Thyroid gland (tissue), 4 donors: ENCODE measurements around the gene ERG. TPM values are rescaled to one million over a fixed set of nuclear protein-coding genes. Genes with fewer than 3 reads are reported as not detected.

Experiments
- DNase-seq, 2 donors: peaks; one replicate each; pipeline ENCODE4 v3.0.0-alpha.2; 2019
- H3K27ac ChIP-seq, 3 donors: fragments of 200-600 bp; sonication (generic); 1 replicate in 2 of 3; 2 replicates in 1 of 3; pipeline ENCODE4 v1.5.1; 2016 to 2019; ENCODE audit warnings: mild to moderate bottlenecking in 1 of 3, moderate library complexity in 1 of 3
- H3K27me3 ChIP-seq: fragments of 200-600 bp; sonication (generic); one replicate; pipeline ENCODE4 v1.5.1; 2019
- H3K36me3 ChIP-seq, 2 donors: fragments of 200-600 bp; sonication (generic); one replicate each; pipeline ENCODE4 v1.5.1; 2016 to 2019
- H3K4me1 ChIP-seq, 2 donors: fragments of 200-600 bp; sonication (generic); one replicate each; pipeline ENCODE4 v1.5.1; 2017 to 2019
- H3K4me3 ChIP-seq, 3 donors: fragments of 200-600 bp; sonication (generic); replicated peaks in 1 of 3; 1 replicate in 2 of 3; 2 replicates in 1 of 3; pipeline ENCODE4 v1.5.1; 2016; ENCODE audit warnings: mild to moderate bottlenecking in 1 of 3
- H3K9me3 ChIP-seq: fragments of 200-600 bp; sonication (generic); one replicate; pipeline ENCODE4 v1.5.1; 2017
- POLR2A ChIP-seq, 2 donors: fragments of 450-650 bp; IDR thresholded peaks; one replicate each; pipeline ENCODE4 v1.6.1; 2017; ENCODE audit warnings: antibody characterized with exemption in 2 of 2, mild to moderate bottlenecking in 2 of 2, moderate library complexity in 1 of 2
- WGBS, 2 donors: methylation state at CpG; one replicate each; pipeline ENCODE4 v1.1.5; 2017; 5-methylcytosine and 5-hydroxymethylcytosine counted together
- intact Hi-C: fragments of 100-400 bp; cut with DNase I; formaldehyde crosslinking; loops from one replicate; pipeline ENCODE4 v1.15.1; 2023
- total RNA-seq, 4 donors: library from RNA; depleted of rRNA; stranded (reverse); fragments of >200 nt; gene quantifications; one replicate each; pipeline ENCODE4 v1.2.3, GENCODE V29; 2016
- TF ChIP-seq, protein P1 (sequence below), 6 experiments: fragments of 200-600 bp in 3 of 6; fragments of 450-650 bp in 3 of 6; sonication (generic) in 3 of 6; IDR thresholded peaks; one replicate each; pipeline ENCODE4 v1.5.1; 2016 to 2019; ENCODE audit warnings: antibody characterized with exemption in 6 of 6, mild to moderate bottlenecking in 2 of 6, inconsistent platforms in 1 of 6, moderate library complexity in 1 of 6

Gene ERG
- total RNA-seq, 4 donors from 2014 or later: 9.9 to 25.1 (median 18.2) TPM

DNA sequence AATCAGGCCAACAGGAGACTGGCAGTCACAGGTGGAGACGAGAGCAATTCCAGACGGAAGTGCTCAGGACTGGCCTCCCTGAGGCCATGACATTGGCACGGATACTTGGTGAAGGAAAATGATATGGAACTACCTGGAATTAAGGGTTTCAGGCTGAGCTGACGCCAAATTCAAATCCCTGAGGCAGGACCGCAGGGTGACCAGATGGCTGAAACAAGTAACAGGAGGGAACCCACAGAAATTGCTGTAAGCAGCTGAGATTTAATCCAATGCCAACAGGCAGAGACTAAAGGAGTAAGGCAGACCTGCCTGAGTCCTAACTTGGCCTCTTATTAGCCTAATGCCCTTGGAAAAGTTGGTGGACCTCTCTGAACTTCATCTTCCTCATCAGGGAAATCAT lies 76.2 kb downstream of the ERG start:
- Histone ChIP-seq H3K27ac (no peak overlapping the region), H3K4me3 (no peak overlapping the region), H3K9me3 (no peaks in the 10 kb centered on the region), H3K4me1 (no peaks in the 10 kb centered on the region), H3K27me3 (no peaks in the 10 kb centered on the region), H3K36me3 (no peaks in the 10 kb centered on the region)
- WGBS, 2 donors: 84 to 92% methylated on average over 5 of the region's 5 CpGs
- TF ChIP-seq, protein P1, sequence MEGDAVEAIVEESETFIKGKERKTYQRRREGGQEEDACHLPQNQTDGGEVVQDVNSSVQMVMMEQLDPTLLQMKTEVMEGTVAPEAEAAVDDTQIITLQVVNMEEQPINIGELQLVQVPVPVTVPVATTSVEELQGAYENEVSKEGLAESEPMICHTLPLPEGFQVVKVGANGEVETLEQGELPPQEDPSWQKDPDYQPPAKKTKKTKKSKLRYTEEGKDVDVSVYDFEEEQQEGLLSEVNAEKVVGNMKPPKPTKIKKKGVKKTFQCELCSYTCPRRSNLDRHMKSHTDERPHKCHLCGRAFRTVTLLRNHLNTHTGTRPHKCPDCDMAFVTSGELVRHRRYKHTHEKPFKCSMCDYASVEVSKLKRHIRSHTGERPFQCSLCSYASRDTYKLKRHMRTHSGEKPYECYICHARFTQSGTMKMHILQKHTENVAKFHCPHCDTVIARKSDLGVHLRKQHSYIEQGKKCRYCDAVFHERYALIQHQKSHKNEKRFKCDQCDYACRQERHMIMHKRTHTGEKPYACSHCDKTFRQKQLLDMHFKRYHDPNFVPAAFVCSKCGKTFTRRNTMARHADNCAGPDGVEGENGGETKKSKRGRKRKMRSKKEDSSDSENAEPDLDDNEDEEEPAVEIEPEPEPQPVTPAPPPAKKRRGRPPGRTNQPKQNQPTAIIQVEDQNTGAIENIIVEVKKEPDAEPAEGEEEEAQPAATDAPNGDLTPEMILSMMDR (IDR thresholded peaks at IDR 0.05): no peak
- TF ChIP-seq POLR2A (IDR thresholded peaks at IDR 0.05): no peak
- intact Hi-C loops: no loop called here
- DNase-seq: no peak

DNA sequence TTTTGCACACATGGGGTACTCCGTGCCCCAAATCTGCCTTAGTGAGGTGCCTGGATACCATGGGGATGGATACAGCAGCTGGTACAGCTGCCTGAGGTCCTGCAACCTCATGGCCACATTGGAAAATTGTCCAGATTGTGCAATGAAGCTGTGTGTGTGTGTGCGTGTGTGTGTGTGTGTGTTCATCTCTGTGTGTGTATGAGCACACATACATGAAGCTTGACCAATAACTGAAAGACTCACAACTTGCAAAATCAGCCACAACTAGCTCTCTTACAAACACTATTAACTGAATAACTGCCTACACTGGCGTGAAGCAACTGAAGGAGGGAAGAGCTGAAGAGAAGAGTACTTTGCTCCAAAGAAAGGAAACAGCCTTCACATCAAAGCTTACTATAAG lies 78.1 kb downstream of the ERG start:
- Histone ChIP-seq H3K4me3 (no peak overlapping the region), H3K9me3 (no peaks in the 10 kb centered on the region), H3K4me1 (no peaks in the 10 kb centered on the region), H3K36me3 (no peaks in the 10 kb centered on the region), H3K27ac (no peak overlapping the region), H3K27me3 (no peaks in the 10 kb centered on the region)
- WGBS, 2 donors: 79 to 86% methylated on average over 3 of the region's 3 CpGs
- TF ChIP-seq POLR2A (IDR thresholded peaks at IDR 0.05): no peak
- TF ChIP-seq, protein P1 (IDR thresholded peaks at IDR 0.05): no peak
- no peak for DNase-seq
- intact Hi-C loops: no loop called here

DNA sequence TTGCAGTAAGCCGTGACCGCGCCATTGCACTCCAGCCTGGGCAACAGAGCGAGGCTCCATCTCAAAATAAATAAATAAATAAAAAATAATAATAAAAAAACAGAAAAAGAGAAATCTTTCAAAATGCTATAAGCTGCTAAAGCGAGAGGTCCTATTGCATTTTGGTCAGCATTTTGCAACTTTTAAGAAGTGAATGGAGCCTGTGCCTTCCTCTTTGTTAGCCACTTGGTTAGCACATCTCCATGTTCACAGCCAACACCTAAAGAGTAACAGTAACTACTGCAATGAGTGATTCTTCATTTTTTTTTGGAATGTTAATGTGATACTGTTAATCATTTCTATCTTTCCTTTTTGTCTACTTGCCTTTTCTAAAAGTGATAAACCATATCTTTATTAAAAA lies 80.6 kb downstream of the ERG start:
- Histone ChIP-seq H3K9me3 (no peaks in the 10 kb centered on the region), H3K4me3 (no peak overlapping the region), H3K36me3 (no peaks in the 10 kb centered on the region), H3K27ac (no peak overlapping the region), H3K4me1 (no peaks in the 10 kb centered on the region), H3K27me3 (no peaks in the 10 kb centered on the region)
- intact Hi-C loops: no loop called here
- 94 to 99% methylated on average over 5 of the region's 5 CpGs for WGBS, 2 donors
- no peak for DNase-seq
- TF ChIP-seq, protein P1 (IDR thresholded peaks at IDR 0.05): no peak
- TF ChIP-seq POLR2A (IDR thresholded peaks at IDR 0.05): no peak

DNA sequence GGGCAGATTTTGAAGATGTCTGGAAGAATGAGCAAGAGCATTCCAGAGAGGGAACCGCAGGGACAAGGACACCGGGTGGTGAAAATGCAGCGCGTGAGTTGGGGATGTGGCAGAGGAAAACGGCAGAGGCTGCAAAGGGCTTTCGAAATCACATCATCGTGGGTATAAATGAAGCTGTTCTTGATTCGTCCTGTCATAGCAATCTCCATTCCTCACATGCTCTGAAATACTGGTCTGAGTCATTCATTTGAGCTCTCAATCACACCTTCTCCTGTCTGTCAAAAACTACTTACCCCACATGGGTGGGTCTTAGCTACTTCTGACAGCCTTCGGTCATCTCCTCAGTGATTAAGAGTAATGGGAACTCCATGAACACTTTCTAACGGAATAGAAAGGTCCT lies 81.5 kb downstream of the ERG start:
- Histone ChIP-seq H3K9me3 (no peaks in the 10 kb centered on the region), H3K36me3 (no peaks in the 10 kb centered on the region), H3K27ac (no peak overlapping the region), H3K27me3 (no peaks in the 10 kb centered on the region), H3K4me1 (no peaks in the 10 kb centered on the region), H3K4me3 (no peak overlapping the region)
- intact Hi-C loops: no loop called here
- no peak for DNase-seq
- WGBS, 2 donors: 77 to 83% methylated on average over 10 of the region's 10 CpGs
- TF ChIP-seq, protein P1 (IDR thresholded peaks at IDR 0.05): no peak
- TF ChIP-seq POLR2A (IDR thresholded peaks at IDR 0.05): no peak

DNA sequence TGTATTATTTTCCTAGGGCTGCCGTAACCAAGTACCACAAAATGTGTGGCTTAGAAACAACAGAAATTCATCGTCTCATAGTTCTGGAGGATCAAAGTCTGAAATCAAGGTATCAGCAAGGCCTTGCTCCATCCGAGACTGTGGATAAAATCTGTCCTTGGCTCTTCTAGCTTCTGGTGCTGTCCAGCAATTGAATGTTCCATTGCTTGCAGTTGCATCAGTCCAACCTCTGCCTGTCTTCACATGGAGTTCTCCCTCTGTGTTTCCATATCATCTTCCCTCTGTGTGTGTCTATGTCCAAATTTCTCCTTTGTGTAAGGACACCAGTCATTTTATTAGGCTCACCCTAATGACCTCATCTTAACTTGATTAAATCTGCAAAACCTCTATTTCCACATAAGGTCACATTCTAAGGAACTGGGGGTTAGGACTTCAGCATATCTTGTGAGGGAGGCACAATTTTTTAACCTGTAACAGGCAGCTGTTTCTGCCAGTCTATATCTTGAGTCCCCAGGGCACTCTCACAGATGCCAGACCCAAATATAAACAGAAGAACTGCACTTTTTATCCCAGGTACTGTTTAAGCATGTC lies 84.2 kb downstream of the ERG start:
- no peak for DNase-seq
- TF ChIP-seq POLR2A (IDR thresholded peaks at IDR 0.05): no peak
- TF ChIP-seq, protein P1 (IDR thresholded peaks at IDR 0.05): no peak
- Histone ChIP-seq H3K27me3 (no peaks in the 10 kb centered on the region), H3K9me3 (no peaks in the 10 kb centered on the region), H3K36me3 (no peaks in the 10 kb centered on the region), H3K27ac (no peak overlapping the region), H3K4me1 (no peaks in the 10 kb centered on the region), H3K4me3 (no peak overlapping the region)
- 89 to 91% methylated on average over 3 of the region's 3 CpGs for WGBS, 2 donors
- intact Hi-C loops: no loop called here
